GM12878 (cell line): ENCODE measurements around the gene STX3. TPM values are rescaled to one million over a fixed set of nuclear protein-coding genes. Genes with fewer than 3 reads are reported as not detected.

Experiments
- ATAC-seq: fragments of 200-7000 bp; cut with Tn5 transposase; 3 replicates; pipeline ENCODE4 v1.9.1; 2020; ENCODE audit warnings: mild to moderate bottlenecking, moderate library complexity
- BruUV-seq: library from RNA; stranded (reverse); fragments of 400-500 nt; replicated peaks from 2 replicates; lab custom pipeline; 2021; lab: Mats Ljungman, UMichigan
- CTCF ChIA-PET: fragments of 300-600 bp; sonication (Branson Sonifier 250); formaldehyde crosslinking; extraction: SDS; loops from one replicate; lab custom pipeline; 2021; ENCODE audit warnings: inconsistent platforms; lab: Yijun Ruan, JAX
- POLR2A ChIA-PET: fragments of 350-600 bp; formaldehyde crosslinking; extraction: SDS; loops from one replicate; lab custom pipeline; 2021; ENCODE audit warnings: inconsistent platforms; lab: Charles Lee
- RAD21 ChIA-PET: fragments of 300-600 bp; sonication (Branson Sonifier 250); formaldehyde crosslinking; loops from one replicate; lab custom pipeline; 2023; ENCODE audit warnings: antibody characterized with exemption; ENCODE audit not compliant: unreplicated experiment; lab: Charles Lee
- SMC1A ChIA-PET: fragments of 300-600 bp; sonication (Branson Sonifier 250); formaldehyde crosslinking; loops from one replicate; lab custom pipeline; 2023; ENCODE audit not compliant: unreplicated experiment, uncharacterized antibody; lab: Charles Lee
- DNase-seq: peaks from one replicate; pipeline ENCODE4 v3.0.0-alpha.2; 2011; ENCODE audit warnings: low read depth, low spot score
- FAIRE-seq: peaks from 3 replicates; lab custom pipeline; 2011; peaks lifted over from hg19 to GRCh38; lab: Jason Lieb, UNC
- H2AFZ ChIP-seq: 2 replicates; pipeline ENCODE4 v1.6.0; 2011; ENCODE audit warnings: low read depth, low read length, control low read depth; ENCODE audit not compliant: control insufficient read depth
- H3K27ac ChIP-seq: 2 replicates; pipeline ENCODE4 v1.5.1; 2011; ENCODE audit warnings: control low read depth; ENCODE audit not compliant: control insufficient read depth, insufficient read depth
- H3K27me3 ChIP-seq, 2 experiments: replicated peaks in 1 of 2; 2 replicates each; pipeline versions ENCODE4 v1.6.0 to v1.6.1; 2011; ENCODE audit warnings: low read length in 1 of 2; ENCODE audit not compliant: control insufficient read depth in 2 of 2, insufficient read depth in 2 of 2
- H3K36me3 ChIP-seq, 2 experiments: 2 replicates each; pipeline ENCODE4 v1.5.1; 2011; ENCODE audit warnings: low read length in 1 of 2; ENCODE audit not compliant: control insufficient read depth in 2 of 2, insufficient read depth in 2 of 2
- H3K4me1 ChIP-seq: 2 replicates; pipeline ENCODE4 v1.6.1; 2011; ENCODE audit warnings: mild to moderate bottlenecking, low read length, moderate library complexity, mixed read lengths; ENCODE audit not compliant: control insufficient read depth, insufficient read depth
- H3K4me2 ChIP-seq: 2 replicates; pipeline ENCODE4 v1.6.0; 2011; ENCODE audit warnings: control low read depth; ENCODE audit not compliant: control insufficient read depth, insufficient read depth
- H3K4me3 ChIP-seq: fragments of 200-600 bp; sonication (generic); 2 replicates; pipeline ENCODE4 v1.5.1; 2016
- H3K79me2 ChIP-seq: 2 replicates; pipeline ENCODE4 v1.6.0; 2011; ENCODE audit warnings: low read length; ENCODE audit not compliant: control insufficient read depth, insufficient read depth
- H3K9ac ChIP-seq: 2 replicates; pipeline ENCODE4 v1.8.0; 2011; ENCODE audit warnings: low read length, control low read depth, mixed read lengths; ENCODE audit not compliant: control insufficient read depth, insufficient read depth
- H3K9me3 ChIP-seq: replicated peaks from 3 replicates; pipeline ENCODE4 v1.5.1; 2011; ENCODE audit warnings: mild to moderate bottlenecking, low read length; ENCODE audit not compliant: control insufficient read depth, insufficient read depth
- H4K20me1 ChIP-seq: 2 replicates; pipeline ENCODE4 v1.6.0; 2011; ENCODE audit not compliant: control insufficient read depth, insufficient read depth
- CBFB ChIP-seq: IDR thresholded peaks from 2 replicates; pipeline ENCODE4 v1.6.1; 2016; ENCODE audit warnings: antibody characterized with exemption, low read depth
- CHD1 ChIP-seq: IDR thresholded peaks from 2 replicates; pipeline ENCODE4 v1.6.1; 2012; ENCODE audit warnings: low read depth, low read length, improper control_type of control experiment
- ESRRA ChIP-seq: IDR thresholded peaks from 2 replicates; pipeline ENCODE4 v1.6.1; 2012; ENCODE audit warnings: mild to moderate bottlenecking, low read length, improper control_type of control experiment
- HCFC1 ChIP-seq: fragments of 150-350 bp; IDR thresholded peaks from 2 replicates; pipeline ENCODE4 v1.6.1; 2014; ENCODE audit warnings: low read length
- IKZF1 ChIP-seq: fragments of 450-650 bp; conservative IDR thresholded peaks from 2 replicates; pipeline ENCODE4 v1.6.1; 2017; ENCODE audit warnings: antibody characterized with exemption, mild to moderate bottlenecking
- MXI1 ChIP-seq: fragments of 150-350 bp; IDR thresholded peaks from 2 replicates; pipeline ENCODE4 v1.6.1; 2011; ENCODE audit warnings: low read depth, mild to moderate bottlenecking, inconsistent platforms, low read length, improper control_type of control experiment
- NFIC ChIP-seq: IDR thresholded peaks from 2 replicates; pipeline ENCODE4 v1.6.1; 2012; ENCODE audit warnings: low read depth, mild to moderate bottlenecking, inconsistent platforms, low read length, moderate library complexity
- NR2C1 ChIP-seq: fragments of 450-650 bp; IDR thresholded peaks from 2 replicates; pipeline ENCODE4 v1.6.1; 2017; ENCODE audit warnings: antibody characterized with exemption, mild to moderate bottlenecking, moderate library complexity
- PAX8 ChIP-seq: fragments of 450-650 bp; IDR thresholded peaks from 2 replicates; pipeline ENCODE4 v1.6.1; 2017; ENCODE audit warnings: mild to moderate bottlenecking, moderate library complexity
- POLR2A ChIP-seq: IDR thresholded peaks from 2 replicates; pipeline ENCODE4 v1.6.1; 2011; ENCODE audit warnings: low read depth, mild to moderate bottlenecking, low read length
- RCOR1 ChIP-seq: conservative IDR thresholded peaks from 2 replicates; pipeline ENCODE4 v1.6.1; 2012; ENCODE audit warnings: low read depth, low read length, improper control_type of control experiment
- SIN3A ChIP-seq: IDR thresholded peaks from 2 replicates; pipeline ENCODE4 v1.6.1; 2012; ENCODE audit warnings: low read depth, low read length, improper control_type of control experiment
- SP1 ChIP-seq: IDR thresholded peaks from one replicate; pipeline ENCODE4 v1.6.1; 2011; ENCODE audit warnings: low read depth, low read length
- WRNIP1 ChIP-seq: IDR thresholded peaks from 2 replicates; pipeline ENCODE4 v1.6.1; 2011; ENCODE audit warnings: low read depth, low read length, improper control_type of control experiment, borderline replicate concordance
- WGBS: methylation state at CpG from one replicate; pipeline ENCODE4 v1.1.6; 2016; ENCODE audit warnings: low lambda C conversion rate; ENCODE audit not compliant: insufficient replicate concordance, insufficient coverage; ENCODE audit errors: missing lambda C conversion rate; 5-methylcytosine and 5-hydroxymethylcytosine counted together
- in situ Hi-C: fragments of 300-500 bp; cut with MboI; formaldehyde crosslinking; loops from 9 replicates; pipeline ENCODE4 v1.14.3; 2018; ENCODE audit warnings: mixed read lengths
- intact Hi-C: fragments of 100-400 bp; cut with micrococcal nuclease; formaldehyde crosslinking; loops from one replicate; pipeline ENCODE4 v1.14.2; 2022; ENCODE audit not compliant: unreplicated experiment
- polyA plus RNA-seq, 11 experiments: library from polyadenylated mRNA; depleted of rRNA in 4 of 11; unstranded in 6 of 11; stranded (reverse) in 5 of 11; fragments of >200 nt; fragmentation: Nextera tagmentation in 4 of 11; fragmentation: Illumina TruSeq in 1 of 11; extraction: Ambion mirVana in 4 of 11; extraction: Trizol in 1 of 11; gene quantifications; 1 replicate in 1 of 11; 2 replicates in 10 of 11; pipeline versions ENCODE4 v1.2.1 to v1.2.3, GENCODE V29; 2011 to 2016; ENCODE audit warnings: inconsistent platforms in 2 of 11, missing spikeins in 2 of 11, low read depth in 1 of 11
- total RNA-seq, 4 experiments: library from RNA; depleted of rRNA in 3 of 4; stranded (reverse); fragments of >200 nt in 3 of 4; fragmentation: Illumina TruSeq in 1 of 4; extraction: Trizol in 1 of 4; gene quantifications; 2 replicates each; pipeline versions ENCODE4 v1.2.1 to v1.2.3, GENCODE V29; 2013 to 2021
- TF ChIP-seq, protein P1 (sequence below): fragments of 450-650 bp; IDR thresholded peaks from 2 replicates; pipeline ENCODE4 v1.6.1; 2017; ENCODE audit warnings: mild to moderate bottlenecking
- TF ChIP-seq, protein P2 (sequence below): IDR thresholded peaks from 2 replicates; pipeline ENCODE4 v1.6.1; 2012; ENCODE audit warnings: low read depth, low read length, improper control_type of control experiment

The STX3 gene
- total and polyA plus RNA-seq, 10 of the 15 experiments (the other 5 are each of a cell fraction or from before 2014, with no cell fraction given) = 0.11 to 2.5 (median 1.1) TPM

DNA sequence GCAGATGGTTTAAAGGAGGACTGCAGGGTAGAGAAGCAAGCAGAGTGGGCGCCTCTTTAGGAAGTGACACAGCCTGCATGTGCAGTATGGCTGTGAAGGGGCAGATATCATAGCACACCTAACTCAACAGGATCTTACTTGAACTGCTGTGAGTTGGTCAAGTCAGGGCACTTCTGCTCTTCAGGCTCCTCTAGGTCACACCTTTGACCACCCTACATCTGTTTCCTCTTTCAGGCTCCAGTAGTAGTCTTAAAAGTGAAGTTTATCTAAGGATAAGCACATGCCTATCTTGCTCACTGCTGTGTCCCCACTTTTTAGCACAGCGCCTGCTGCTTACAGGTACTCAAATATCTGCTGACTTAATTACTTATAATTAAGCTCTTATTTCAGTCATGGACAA, 48.9 kb downstream of the STX3 start:
- no peak overlapping the region for H3K4me3 ChIP-seq
- in situ Hi-C loops (loop anchor here (5.0 kb wide), 2 partner anchors 47 to 267 kb away; partner anchors contain the start of gene STX3), intact Hi-C loops (no loop called here)
- no peak overlapping the region for H3K27ac ChIP-seq
- DNase-seq (no peak), FAIRE-seq (no peak), ATAC-seq (no peak; the same call in 2 of the 3 replicates)
- no peak for TF ChIP-seq MXI1
- no peak for TF ChIP-seq NR2C1
- TF ChIP-seq HCFC1 = no peak
- TF ChIP-seq CBFB = no peak
- TF ChIP-seq IKZF1 = no peak
- ChIA-PET CTCF (interaction anchor here (0.7 to 6.5 kb wide), 3 partner anchors 49 to 447 kb away, joined by 3 to 88 read pairs (median 4); partner anchors contain the start of gene STX3), SMC1A (interaction anchor here (1.7 kb wide), 1 partner anchor 266 kb away, joined by 4 read pairs; no protein-coding TSS in a partner anchor), POLR2A (no interaction called here), RAD21 (interaction anchor here (1.5 kb wide), 1 partner anchor 50 kb away, joined by 6 read pairs; the partner anchor contains the start of gene STX3)
- H3K36me3 ChIP-seq = peaks cover 1 to 16% of the 10 kb centered on the region in 2 experiments
- no peaks in the 10 kb centered on the region for H3K79me2 ChIP-seq
- H2AFZ ChIP-seq = no peak overlapping the region
- H3K9ac ChIP-seq = no peak overlapping the region
- no peaks in the 10 kb centered on the region for H4K20me1 ChIP-seq
- H3K27me3 ChIP-seq = no peaks in the 10 kb centered on the region
- H3K9me3 ChIP-seq = no peaks in the 10 kb centered on the region
- no peak overlapping the region for H3K4me2 ChIP-seq
- H3K4me1 ChIP-seq = no peaks in the 10 kb centered on the region
- BruUV-seq = no TSS peak
- WGBS = 71% methylated on average over 2 of the region's 2 CpGs

DNA sequence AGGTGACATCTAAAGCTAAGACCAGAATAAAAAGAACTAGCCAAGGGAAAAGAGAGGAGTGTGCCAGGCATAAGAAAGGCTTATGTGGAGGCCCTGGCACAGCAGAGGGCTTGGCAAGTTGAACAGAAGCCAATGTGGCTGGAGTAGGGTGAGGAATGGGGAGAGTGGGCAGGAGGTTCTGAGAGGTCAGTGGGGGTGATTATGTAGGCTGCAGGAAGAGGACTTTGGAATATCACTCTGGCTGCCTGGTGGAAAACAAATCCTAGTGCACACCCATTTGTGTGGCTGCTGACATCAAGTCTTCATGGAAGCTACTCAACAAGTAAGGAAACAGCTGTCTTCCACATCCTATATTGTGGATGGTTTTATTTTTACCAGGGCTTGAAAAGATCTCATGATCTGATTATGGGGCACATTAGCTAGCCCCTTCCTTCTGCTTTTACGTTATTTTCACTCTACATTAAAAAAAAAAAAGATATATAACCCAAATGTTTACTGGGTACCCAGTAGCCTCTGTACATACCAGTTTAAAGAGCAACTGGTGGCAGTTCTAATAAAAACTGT, 52.0 kb downstream of the STX3 start:
- intact Hi-C loops (no loop called here), in situ Hi-C loops (no loop called here)
- Histone ChIP-seq H3K9me3 (no peaks in the 10 kb centered on the region), H3K4me3 (no peak overlapping the region), H3K79me2 (peaks cover 12% of the 10 kb centered on the region), H2AFZ (no peak overlapping the region), H3K9ac (no peak overlapping the region), H3K4me1 (no peaks in the 10 kb centered on the region; the same call in 1 of the 2 replicates), H3K27ac (no peak overlapping the region), H4K20me1 (no peaks in the 10 kb centered on the region), H3K36me3 (peaks cover 1 to 16% of the 10 kb centered on the region in 2 experiments), H3K4me2 (no peak overlapping the region), H3K27me3 (no peaks in the 10 kb centered on the region)
- DNase-seq = no peak
- POLR2A ChIA-PET = no interaction called here
- 100% methylated on average over 1 of the region's 1 CpG for WGBS
- CTCF ChIA-PET = interaction anchor here (0.8 to 1.0 kb wide), 2 partner anchors 52 to 53 kb away, joined by 3 read pairs; partner anchors contain the start of gene STX3
- RAD21 ChIA-PET = no interaction called here
- SMC1A ChIA-PET = interaction anchor here (0.5 to 3.1 kb wide), 2 partner anchors 9 to 53 kb away, joined by 3 to 18 read pairs; partner anchors contain the start of gene STX3
- no TSS peak for BruUV-seq
- no peak for ATAC-seq
- no peak for FAIRE-seq
- TF ChIP-seq PAX8 (no peak), ESRRA (no peak), NFIC (no peak), WRNIP1 (no peak), POLR2A (no peak), CHD1 (no peak), SP1 (no peak), RCOR1 (no peak), SIN3A (no peak)
- TF ChIP-seq, protein P1, sequence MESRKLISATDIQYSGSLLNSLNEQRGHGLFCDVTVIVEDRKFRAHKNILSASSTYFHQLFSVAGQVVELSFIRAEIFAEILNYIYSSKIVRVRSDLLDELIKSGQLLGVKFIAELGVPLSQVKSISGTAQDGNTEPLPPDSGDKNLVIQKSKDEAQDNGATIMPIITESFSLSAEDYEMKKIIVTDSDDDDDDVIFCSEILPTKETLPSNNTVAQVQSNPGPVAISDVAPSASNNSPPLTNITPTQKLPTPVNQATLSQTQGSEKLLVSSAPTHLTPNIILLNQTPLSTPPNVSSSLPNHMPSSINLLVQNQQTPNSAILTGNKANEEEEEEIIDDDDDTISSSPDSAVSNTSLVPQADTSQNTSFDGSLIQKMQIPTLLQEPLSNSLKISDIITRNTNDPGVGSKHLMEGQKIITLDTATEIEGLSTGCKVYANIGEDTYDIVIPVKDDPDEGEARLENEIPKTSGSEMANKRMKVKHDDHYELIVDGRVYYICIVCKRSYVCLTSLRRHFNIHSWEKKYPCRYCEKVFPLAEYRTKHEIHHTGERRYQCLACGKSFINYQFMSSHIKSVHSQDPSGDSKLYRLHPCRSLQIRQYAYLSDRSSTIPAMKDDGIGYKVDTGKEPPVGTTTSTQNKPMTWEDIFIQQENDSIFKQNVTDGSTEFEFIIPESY = no peak
- TF ChIP-seq, protein P2, sequence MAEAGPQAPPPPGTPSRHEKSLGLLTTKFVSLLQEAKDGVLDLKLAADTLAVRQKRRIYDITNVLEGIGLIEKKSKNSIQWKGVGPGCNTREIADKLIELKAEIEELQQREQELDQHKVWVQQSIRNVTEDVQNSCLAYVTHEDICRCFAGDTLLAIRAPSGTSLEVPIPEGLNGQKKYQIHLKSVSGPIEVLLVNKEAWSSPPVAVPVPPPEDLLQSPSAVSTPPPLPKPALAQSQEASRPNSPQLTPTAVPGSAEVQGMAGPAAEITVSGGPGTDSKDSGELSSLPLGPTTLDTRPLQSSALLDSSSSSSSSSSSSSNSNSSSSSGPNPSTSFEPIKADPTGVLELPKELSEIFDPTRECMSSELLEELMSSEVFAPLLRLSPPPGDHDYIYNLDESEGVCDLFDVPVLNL = no peak
